ENCODE data around the gene MBNL2.

DNA sequence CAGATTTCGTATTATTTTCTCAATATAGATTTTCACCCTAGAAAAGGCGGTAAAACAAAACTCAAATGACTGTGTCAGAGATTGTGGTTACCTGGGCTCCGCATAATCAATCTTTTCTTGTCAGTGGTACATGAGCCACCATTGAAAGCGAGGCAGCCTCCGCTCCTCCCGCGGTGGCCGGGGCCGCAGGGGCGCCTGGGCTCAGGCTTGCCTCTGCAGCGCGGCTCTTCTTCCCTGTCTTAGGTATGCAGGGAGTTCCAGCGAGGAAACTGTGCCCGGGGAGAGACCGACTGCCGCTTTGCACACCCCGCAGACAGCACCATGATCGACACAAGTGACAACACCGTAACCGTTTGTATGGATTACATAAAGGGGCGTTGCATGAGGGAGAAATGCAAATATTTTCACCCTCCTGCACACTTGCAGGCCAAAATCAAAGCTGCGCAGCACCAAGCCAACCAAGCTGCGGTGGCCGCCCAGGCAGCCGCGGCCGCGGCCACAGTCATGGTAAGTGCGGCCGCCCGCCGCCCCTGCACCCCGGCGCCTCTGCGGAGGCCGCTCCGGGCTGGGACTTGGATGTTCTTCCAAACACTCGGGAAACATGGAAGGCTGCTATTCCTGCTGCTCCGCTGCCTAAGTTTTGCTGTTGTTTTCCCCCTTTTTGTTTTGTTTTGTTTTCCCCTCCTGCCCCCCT lies 124.6 kb downstream of the MBNL2 start:
- TF ChIP-seq, protein P1, sequence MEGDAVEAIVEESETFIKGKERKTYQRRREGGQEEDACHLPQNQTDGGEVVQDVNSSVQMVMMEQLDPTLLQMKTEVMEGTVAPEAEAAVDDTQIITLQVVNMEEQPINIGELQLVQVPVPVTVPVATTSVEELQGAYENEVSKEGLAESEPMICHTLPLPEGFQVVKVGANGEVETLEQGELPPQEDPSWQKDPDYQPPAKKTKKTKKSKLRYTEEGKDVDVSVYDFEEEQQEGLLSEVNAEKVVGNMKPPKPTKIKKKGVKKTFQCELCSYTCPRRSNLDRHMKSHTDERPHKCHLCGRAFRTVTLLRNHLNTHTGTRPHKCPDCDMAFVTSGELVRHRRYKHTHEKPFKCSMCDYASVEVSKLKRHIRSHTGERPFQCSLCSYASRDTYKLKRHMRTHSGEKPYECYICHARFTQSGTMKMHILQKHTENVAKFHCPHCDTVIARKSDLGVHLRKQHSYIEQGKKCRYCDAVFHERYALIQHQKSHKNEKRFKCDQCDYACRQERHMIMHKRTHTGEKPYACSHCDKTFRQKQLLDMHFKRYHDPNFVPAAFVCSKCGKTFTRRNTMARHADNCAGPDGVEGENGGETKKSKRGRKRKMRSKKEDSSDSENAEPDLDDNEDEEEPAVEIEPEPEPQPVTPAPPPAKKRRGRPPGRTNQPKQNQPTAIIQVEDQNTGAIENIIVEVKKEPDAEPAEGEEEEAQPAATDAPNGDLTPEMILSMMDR (IDR thresholded peaks at IDR 0.05; ENCODE audit: low read length) = no peak
- TF ChIP-seq EZH2 (optimal IDR thresholded peaks at IDR 0.05; ENCODE audit: low read depth, low read length) = no peak
- TF ChIP-seq EZH2phosphoT487 (IDR thresholded peaks at IDR 0.05; ENCODE audit: low read length) = no peak

Measured in MM.1S (cell line).